ENCODE data around the gene MYO7A.

GRCh38 chr11:77249427-77249826, 121.4 kb downstream of the MYO7A start:
- TF ChIP-seq CTCF (conservative IDR thresholded peaks at IDR 0.05; ENCODE audit: low read depth in 2 of 2), result no peak
- TF ChIP-seq EZH2 (IDR thresholded peaks at IDR 0.05; ENCODE audit: low read depth, unreplicated experiment), result no peak
- TF ChIP-seq REST (IDR thresholded peaks at IDR 0.05; ENCODE audit: unreplicated experiment), result no peak
- TF ChIP-seq EZH2phosphoT487 (IDR thresholded peaks at IDR 0.05; ENCODE audit: unreplicated experiment), result no peak
- no peak for TF ChIP-seq POLR2AphosphoS5 (IDR thresholded peaks at IDR 0.05; ENCODE audit: low read depth)
- TF ChIP-seq ZNF462 (CRISPR knock-in tag; IDR thresholded peaks at IDR 0.05), result no peak
- TF ChIP-seq JUNB (IDR thresholded peaks at IDR 0.05; ENCODE audit: unreplicated experiment), result no peak
- no peak for TF ChIP-seq ZNF331 (CRISPR knock-in tag; IDR thresholded peaks at IDR 0.05; ENCODE audit: low read depth)
